Stimulated activated CD4-positive, alpha-beta T cell treated with anti-CD3 and anti-CD28 coated beads, Interleukin-4, amount 100 ng/mL, for 48 hours (primary cell): ENCODE measurements around the gene CLEC10A.
"Not testable (repeated sequence)": the region's sequence is repeated elsewhere in the genome, so short reads cannot be mapped to it uniquely, and the experiment has no call there.

Experiments used
- DNase-seq, 2 donors: peaks; one replicate each; pipeline ENCODE4 v3.0.0-alpha.2; 2020; ENCODE audit warnings: low read depth in 2 of 2

Gene CLEC10A

GRCh38 chr17:7079581-7080455 lies at the start of gene CLEC10A:
Gene CLEC10A (minus strand): TSS chr17:7080251. CDS start chr17:7078812, 1,439 bp downstream.
- no peak for DNase-seq

- no peak for DNase-seq
Observed at GRCh38 chr17:7129311-7129710, 49.3 kb upstream of the CLEC10A start.

- no peak for DNase-seq
Observed at GRCh38 chr17:7128160-7128559, 48.1 kb upstream of the CLEC10A start.

- not testable (repeated sequence) for DNase-seq
Observed at GRCh38 chr17:7127501-7127900, 47.5 kb upstream of the CLEC10A start.

- not testable (repeated sequence) for DNase-seq
Observed at GRCh38 chr17:7126386-7126785, 46.3 kb upstream of the CLEC10A start.

GRCh38 chr17:7124923-7125322 lies 44.9 kb upstream of the CLEC10A start:
- no peak for DNase-seq

- no peak for DNase-seq
Observed at GRCh38 chr17:7123844-7124243, 43.8 kb upstream of the CLEC10A start.

GRCh38 chr17:7122381-7122780 lies 42.3 kb upstream of the CLEC10A start:
- DNase-seq, result no peak

GRCh38 chr17:7120635-7121034 lies 40.6 kb upstream of the CLEC10A start:
- DNase-seq, result not testable (repeated sequence)

GRCh38 chr17:7120123-7120522 lies 40.1 kb upstream of the CLEC10A start:
- no peak for DNase-seq

GRCh38 chr17:7119314-7119713 lies 39.3 kb upstream of the CLEC10A start:
- no peak for DNase-seq

- DNase-seq, result no peak
Observed at GRCh38 chr17:7114875-7115614, 35.0 kb upstream of the CLEC10A start.

- no peak for DNase-seq
Observed at GRCh38 chr17:7114241-7114874, 34.3 kb upstream of the CLEC10A start, which contains the start of gene ASGR2. Gene ASGR2 (minus strand): TSS chr17:7114822. CDS start chr17:7114240, 582 bp downstream.

GRCh38 chr17:7113273-7114071 lies 33.4 kb upstream of the CLEC10A start:
- DNase-seq, result no peak

- DNase-seq, result no peak
Observed at GRCh38 chr17:7112510-7113108, 32.6 kb upstream of the CLEC10A start.

GRCh38 chr17:7111784-7112509 lies 31.9 kb upstream of the CLEC10A start:
- DNase-seq, result no peak

- no peak for DNase-seq
Observed at GRCh38 chr17:7110617-7111306, 30.7 kb upstream of the CLEC10A start.

- no peak for DNase-seq
Observed at GRCh38 chr17:7109461-7110322, 29.6 kb upstream of the CLEC10A start.

- no peak for DNase-seq
Observed at GRCh38 chr17:7108981-7109380, 28.9 kb upstream of the CLEC10A start.
